GM19043 (cell line): ENCODE data around the gene TMEM62.
A peak's percentile ranks its signal among the peaks of the same experiment; 100 is the strongest.
"Not testable (repeated sequence)": the region's sequence is repeated elsewhere in the genome, so short reads cannot be mapped to it uniquely, and the experiment has no call there.

Source experiments
- ATAC-seq: cut with Tn5 transposase; IDR thresholded peaks from one replicate; pipeline ENCODE4 v1.9.1; 2021; ENCODE audit warnings: low read depth; ENCODE audit not compliant: unreplicated experiment

The TMEM62 gene

DNA sequence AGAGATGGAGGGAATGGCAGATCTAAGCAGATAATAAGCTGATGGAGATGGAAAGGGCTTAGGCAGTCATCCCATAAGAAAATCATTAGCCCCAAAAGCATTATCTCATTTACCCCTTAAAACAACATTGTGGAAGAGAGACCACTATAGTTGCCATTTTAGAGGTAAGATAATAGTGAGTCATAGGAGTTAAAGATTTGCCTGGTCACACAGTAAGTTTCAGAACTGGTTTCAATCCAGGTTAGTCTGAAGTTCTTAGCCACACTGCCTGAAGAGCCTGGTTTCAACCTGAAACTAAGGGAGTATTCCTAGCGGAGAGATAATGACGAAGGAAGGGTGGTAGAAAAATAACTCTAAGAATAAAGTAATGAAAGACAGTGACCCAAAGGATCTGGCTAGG, 14.6 kb upstream of the TMEM62 start:
- peak; percentile 42 for ATAC-seq

DNA sequence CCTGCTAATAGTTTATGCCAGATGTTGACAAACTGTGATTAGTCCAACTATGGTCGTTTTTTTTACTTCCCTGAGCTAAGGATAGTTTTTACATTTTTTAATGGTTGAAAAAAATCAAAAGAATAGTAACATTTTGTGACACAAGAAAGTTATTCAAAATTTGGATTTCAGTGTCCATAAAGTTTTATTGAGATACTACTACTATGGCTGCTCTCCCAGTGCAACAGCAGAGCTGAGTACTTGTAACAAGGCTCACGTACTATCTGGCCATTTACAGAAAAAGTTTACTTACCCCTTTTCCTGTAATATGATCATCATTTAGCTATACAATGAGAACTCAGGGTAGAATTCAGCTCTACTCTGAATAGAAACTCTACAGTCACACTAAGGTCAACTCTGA, 11.5 kb upstream of the TMEM62 start:
- ATAC-seq, result no peak

GRCh38 chr15:43125100-43125661, 8.2 kb upstream of the TMEM62 start:
- ATAC-seq, result no peak

DNA sequence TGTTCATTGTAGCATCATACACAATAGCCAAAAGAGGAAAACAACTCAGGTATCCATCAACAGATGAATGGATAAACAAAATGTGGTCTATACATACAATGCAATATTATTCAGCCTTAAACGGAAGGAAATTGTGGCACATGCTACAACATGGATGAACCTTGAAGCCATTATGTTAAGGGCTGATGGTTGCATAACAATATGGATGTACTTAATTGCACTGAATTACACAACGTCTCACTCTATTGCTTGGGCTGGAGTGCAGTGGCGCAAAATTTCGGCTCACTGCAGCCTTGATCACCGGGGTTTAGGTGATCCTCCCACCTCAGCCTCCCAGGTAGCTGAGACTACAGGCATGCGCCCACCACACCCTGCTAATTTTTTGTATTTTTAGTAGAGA, 7.0 kb upstream of the TMEM62 start:
- ATAC-seq, result no peak

GRCh38 chr15:43127752-43128151, 5.6 kb upstream of the TMEM62 start:
- ATAC-seq, result no peak

- ATAC-seq, result not testable (repeated sequence)
Measured at GRCh38 chr15:43128174-43128979, 5.0 kb upstream of the TMEM62 start.

- no peak for ATAC-seq
Measured at GRCh38 chr15:43128980-43129335, 4.4 kb upstream of the TMEM62 start.

DNA sequence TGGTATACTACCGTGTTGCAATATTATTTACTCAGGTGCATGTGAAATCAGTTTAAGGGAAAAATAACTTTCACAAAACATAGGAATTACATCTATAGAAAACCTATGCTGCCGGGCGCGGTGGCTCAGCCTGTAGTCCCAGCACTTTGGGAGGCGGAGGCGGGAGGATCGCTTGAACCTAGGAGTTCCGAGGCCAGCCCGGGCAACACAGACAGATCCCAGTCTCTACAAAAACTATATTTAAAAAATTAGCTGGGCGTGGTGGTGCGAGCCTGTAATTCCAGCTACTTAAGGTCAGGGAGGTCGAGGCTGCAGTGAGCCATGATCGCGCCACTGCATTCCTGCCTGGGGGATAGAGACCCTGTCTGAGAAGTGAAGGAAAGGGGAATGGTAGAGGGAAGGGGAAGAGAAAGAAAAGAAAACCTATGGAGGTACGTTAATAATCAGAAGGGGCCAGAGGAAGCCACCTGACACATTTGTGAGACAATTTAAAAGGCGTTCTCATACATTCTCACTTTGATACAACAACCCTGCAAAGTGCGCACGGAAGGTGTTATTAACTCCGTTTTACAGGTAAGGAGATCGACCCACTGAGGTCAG, 456 bp upstream of the TMEM62 start:
- no peak for ATAC-seq

DNA sequence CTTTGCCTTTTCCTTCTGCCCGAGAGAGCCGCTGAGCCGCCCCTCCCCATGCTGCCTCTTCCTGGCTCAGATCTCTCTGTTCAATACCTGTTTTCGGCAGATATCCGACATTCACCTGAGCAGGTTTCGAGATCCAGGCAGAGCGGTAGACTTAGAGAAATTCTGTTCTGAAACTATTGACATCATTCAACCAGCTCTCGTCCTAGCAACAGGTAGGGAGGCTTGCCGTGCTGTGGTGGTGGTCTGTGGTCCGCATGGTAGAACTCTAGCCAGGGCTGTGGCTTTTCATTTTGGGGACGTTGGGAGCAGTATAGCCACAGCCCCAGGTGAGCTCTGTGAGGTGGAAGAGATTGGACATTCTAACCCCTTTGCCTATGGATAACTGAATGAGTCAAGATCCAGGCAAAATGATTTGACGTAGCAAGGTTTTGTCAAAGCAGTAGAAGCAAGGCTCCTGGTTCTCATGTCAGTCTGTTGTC, 810 bp downstream of the TMEM62 start:
- ATAC-seq, result no peak

GRCh38 chr15:43135351-43135750, 2.0 kb downstream of the TMEM62 start:
- no peak for ATAC-seq

GRCh38 chr15:43143203-43143941, 10.0 kb downstream of the TMEM62 start:
- no peak for ATAC-seq

- no peak for ATAC-seq
Measured at GRCh38 chr15:43144512-43144911, 11.1 kb downstream of the TMEM62 start.

DNA sequence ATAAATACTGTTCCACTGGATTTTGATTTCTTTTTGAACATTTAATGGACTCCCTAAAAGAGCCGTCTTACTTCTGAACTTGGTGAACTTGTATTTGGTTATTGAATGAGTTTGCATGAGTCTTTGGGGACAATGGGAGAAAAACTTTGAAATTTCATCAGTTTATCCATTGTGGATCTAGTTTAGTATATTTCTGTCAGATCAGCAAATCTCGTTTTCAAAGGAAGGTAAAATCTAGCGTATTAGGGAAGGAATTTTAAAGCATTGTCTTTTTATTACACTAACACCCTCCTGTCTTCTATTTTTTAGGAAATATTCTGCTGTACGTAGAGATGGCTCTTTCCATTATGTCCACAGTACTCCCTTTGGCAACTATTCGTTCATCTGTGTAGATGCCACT, 12.8 kb downstream of the TMEM62 start:
- no peak for ATAC-seq

GRCh38 chr15:43150191-43150929, 17.0 kb downstream of the TMEM62 start:
- no peak for ATAC-seq

DNA sequence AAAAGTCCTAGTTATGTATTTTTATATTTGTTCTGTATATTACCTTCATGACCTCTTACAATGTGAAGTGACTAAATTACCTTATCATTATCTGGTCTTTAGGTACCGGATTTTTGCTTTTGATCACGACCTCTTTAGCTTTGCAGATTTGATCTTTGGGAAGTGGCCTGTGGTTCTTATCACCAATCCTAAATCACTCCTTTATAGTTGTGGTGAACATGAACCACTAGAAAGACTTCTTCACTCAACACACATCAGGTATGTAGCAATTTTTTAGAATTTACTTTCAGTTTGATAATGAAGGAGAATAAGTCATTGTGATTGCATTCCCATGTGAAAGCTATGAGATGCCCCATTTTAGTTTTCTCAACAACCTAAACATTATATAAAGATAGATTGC, 18.3 kb downstream of the TMEM62 start:
- no peak for ATAC-seq

GRCh38 chr15:43153269-43153668, 19.9 kb downstream of the TMEM62 start:
- ATAC-seq, result no peak

DNA sequence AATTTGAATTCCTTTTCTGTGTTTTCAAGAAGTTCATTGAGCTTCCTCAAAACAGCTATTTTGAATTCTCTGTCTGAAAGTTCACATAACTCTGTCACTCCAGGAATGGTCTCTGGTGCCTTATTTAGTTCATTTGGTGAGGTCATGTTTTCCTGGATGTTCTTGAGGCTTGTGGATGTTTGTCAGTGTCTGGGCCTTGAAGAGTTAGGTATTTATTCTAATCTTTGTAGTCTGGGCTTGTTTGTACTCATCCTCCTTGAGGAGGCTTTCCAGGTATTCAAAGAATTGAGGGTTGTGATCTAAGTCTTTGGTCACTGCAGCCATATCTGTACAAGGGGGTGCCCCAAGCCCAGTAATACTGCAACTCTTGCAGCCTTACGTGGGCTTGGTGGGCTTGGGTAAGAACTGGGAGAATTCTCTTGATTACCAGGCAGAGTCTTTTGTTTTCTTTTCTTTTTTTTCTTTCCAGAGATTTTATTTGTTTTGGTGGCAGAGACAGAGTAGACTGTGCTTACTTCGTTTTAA, 32.5 kb downstream of the TMEM62 start:
- ATAC-seq, result no peak

DNA sequence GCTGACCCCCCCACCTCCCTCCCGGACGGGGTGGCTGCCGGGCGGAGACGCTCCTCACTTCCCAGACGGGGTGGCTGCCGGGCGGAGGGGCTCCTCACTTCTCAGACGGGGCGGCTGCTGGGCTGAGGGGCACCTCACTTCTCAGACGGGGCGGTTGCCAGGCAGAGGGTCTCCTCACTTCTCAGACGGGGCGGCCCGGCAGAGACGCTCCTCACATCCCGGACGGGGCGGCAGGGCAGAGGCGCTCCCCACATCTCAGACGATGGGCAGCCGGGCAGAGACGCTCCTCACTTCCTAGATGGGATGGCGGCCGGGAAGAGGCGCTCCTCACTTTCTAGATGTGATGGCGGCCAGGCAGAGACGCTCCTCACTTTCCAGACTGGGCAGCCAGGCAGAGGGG, 33.9 kb downstream of the TMEM62 start:
- not testable (repeated sequence) for ATAC-seq

- no peak for ATAC-seq
Measured at GRCh38 chr15:43168192-43169107, 35.1 kb downstream of the TMEM62 start.
